IMR-90 (cell line): ENCODE results near the gene EML4. TPM values are rescaled to one million over a fixed set of nuclear protein-coding genes. Genes with fewer than 3 reads are reported as not detected.

ENCODE experiments used
- ATAC-seq: fragments of 200-7000 bp; cut with Tn5 transposase; 2 replicates; pipeline ENCODE4 v1.9.1; 2020; ENCODE audit warnings: low read depth, mild to moderate bottlenecking, moderate library complexity
- BruUV-seq: library from RNA; stranded (reverse); fragments of 400-500 nt; replicated peaks from 2 replicates; lab custom pipeline; 2021; lab: Mats Ljungman, UMichigan
- CTCF ChIA-PET: fragments of 300-600 bp; formaldehyde crosslinking; extraction: SDS; loops from one replicate; lab custom pipeline; 2021; ENCODE audit warnings: antibody characterized with exemption; lab: Yijun Ruan, JAX
- POLR2A ChIA-PET: fragments of 300-600 bp; sonication (Branson Sonifier 250); formaldehyde crosslinking; loops from one replicate; lab custom pipeline; 2022; ENCODE audit warnings: antibody characterized with exemption; ENCODE audit not compliant: unreplicated experiment; lab: Charles Lee
- DNase-seq: peaks from one replicate; pipeline ENCODE4 v3.0.0; 2013
- H2AFZ ChIP-seq: replicated peaks from 2 replicates; pipeline ENCODE3; 2013; ENCODE audit warnings: low read length, mild to moderate bottlenecking; ENCODE audit not compliant: poor library complexity
- H2AK5ac ChIP-seq: 2 replicates; pipeline ENCODE4 v1.6.1; 2013; ENCODE audit warnings: low read depth, low read length, inconsistent platforms
- H2AK9ac ChIP-seq: replicated peaks from 2 replicates; pipeline ENCODE3; 2013; ENCODE audit warnings: mild to moderate bottlenecking, low read depth, low read length, moderate library complexity; ENCODE audit not compliant: poor library complexity
- H2BK120ac ChIP-seq: 2 replicates; pipeline ENCODE4 v1.6.1; 2013; ENCODE audit warnings: low read depth, low read length, inconsistent platforms
- H2BK15ac ChIP-seq: 3 replicates; pipeline ENCODE4 v1.6.1; 2013; ENCODE audit warnings: low read depth, low read length, inconsistent platforms
- H2BK20ac ChIP-seq: 2 replicates; pipeline ENCODE4 v1.6.1; 2013; ENCODE audit warnings: low read depth, mild to moderate bottlenecking, inconsistent platforms, low read length, moderate library complexity
- H2BK5ac ChIP-seq: 2 replicates; pipeline ENCODE4 v1.6.1; 2013; ENCODE audit warnings: mild to moderate bottlenecking, low read depth, low read length, inconsistent platforms; ENCODE audit not compliant: poor library complexity, severe bottlenecking
- H3K14ac ChIP-seq: replicated peaks from 2 replicates; pipeline ENCODE4 v1.6.1; 2013; ENCODE audit warnings: low read depth, low read length, inconsistent platforms
- H3K18ac ChIP-seq: 2 replicates; pipeline ENCODE4 v1.6.1; 2013; ENCODE audit warnings: low read depth, low read length, control low read depth
- H3K23ac ChIP-seq: 2 replicates; pipeline ENCODE4 v1.6.1; 2013; ENCODE audit warnings: low read depth, low read length, inconsistent platforms
- H3K27ac ChIP-seq: 2 replicates; pipeline ENCODE4 v1.5.1; 2013; ENCODE audit warnings: mild to moderate bottlenecking, control low read depth, low read length; ENCODE audit not compliant: insufficient read depth
- H3K27me3 ChIP-seq: 2 replicates; pipeline ENCODE4 v1.6.1; 2013; ENCODE audit warnings: low read length; ENCODE audit not compliant: control insufficient read depth, insufficient read depth
- H3K36me3 ChIP-seq: 2 replicates; pipeline ENCODE4 v1.6.1; 2013; ENCODE audit warnings: low read length, mixed read lengths; ENCODE audit not compliant: control insufficient read depth, insufficient read depth
- H3K4ac ChIP-seq: 2 replicates; pipeline ENCODE4 v1.6.1; 2013; ENCODE audit warnings: low read depth, low read length, inconsistent platforms
- H3K4me1 ChIP-seq: 2 replicates; pipeline ENCODE4 v1.6.1; 2013; ENCODE audit warnings: low read length, mixed read lengths; ENCODE audit not compliant: control insufficient read depth, insufficient read depth
- H3K4me2 ChIP-seq: 2 replicates; pipeline ENCODE4 v1.6.1; 2013; ENCODE audit warnings: low read depth, mild to moderate bottlenecking, control low read depth, low read length, moderate library complexity
- H3K4me3 ChIP-seq: 2 replicates; pipeline ENCODE4 v1.5.1; 2013; ENCODE audit warnings: low read depth, mild to moderate bottlenecking, control low read depth, low read length, moderate library complexity; ENCODE audit not compliant: insufficient read depth
- H3K56ac ChIP-seq: 2 replicates; pipeline ENCODE4 v1.6.1; 2013; ENCODE audit warnings: low read length, inconsistent platforms; ENCODE audit not compliant: insufficient read depth; ENCODE audit errors: extremely low read depth
- H3K79me1 ChIP-seq, 2 experiments: 2 replicates each; pipeline ENCODE4 v1.6.1; 2013; ENCODE audit warnings: low read length in 2 of 2, inconsistent platforms in 1 of 2, low read depth in 1 of 2
- H3K9ac ChIP-seq: 2 replicates; pipeline ENCODE4 v1.6.1; 2013; ENCODE audit warnings: low read depth, low read length, control low read depth
- H3K9me1 ChIP-seq: 2 replicates; pipeline ENCODE4 v1.6.1; 2013; ENCODE audit warnings: low read length, inconsistent platforms; ENCODE audit not compliant: insufficient read depth
- H3K9me3 ChIP-seq: 2 replicates; pipeline ENCODE4 v1.6.1; 2013; ENCODE audit warnings: low read length; ENCODE audit not compliant: control insufficient read depth, insufficient read depth
- H4K20me1 ChIP-seq: 2 replicates; pipeline ENCODE4 v1.6.1; 2013; ENCODE audit warnings: low read length, inconsistent platforms; ENCODE audit not compliant: insufficient read depth
- H4K5ac ChIP-seq: 2 replicates; pipeline ENCODE4 v1.6.1; 2013; ENCODE audit warnings: mild to moderate bottlenecking, low read depth, low read length, control low read depth
- H4K8ac ChIP-seq, 2 experiments: 2 replicates each; pipeline ENCODE4 v1.6.1; 2013; ENCODE audit warnings: low read depth in 2 of 2, low read length in 2 of 2, control low read depth in 1 of 2, inconsistent platforms in 1 of 2
- H4K91ac ChIP-seq: 2 replicates; pipeline ENCODE4 v1.6.1; 2013; ENCODE audit warnings: low read depth, low read length, inconsistent platforms; ENCODE audit not compliant: insufficient read depth
- BHLHE40 ChIP-seq: fragments of 150-350 bp; IDR thresholded peaks from 2 replicates; pipeline ENCODE4 v1.6.1; 2016; ENCODE audit warnings: mild to moderate bottlenecking, low read depth, low read length
- CEBPB ChIP-seq: IDR thresholded peaks from 2 replicates; pipeline ENCODE4 v1.6.1; 2012; ENCODE audit warnings: low read depth, low read length, improper control_type of control experiment
- CHD1 ChIP-seq: IDR thresholded peaks from 2 replicates; pipeline ENCODE4 v1.6.1; 2012; ENCODE audit warnings: low read depth, low read length, improper control_type of control experiment
- CTCF ChIP-seq: conservative IDR thresholded peaks from 2 replicates; pipeline ENCODE4 v1.5.1; 2012; ENCODE audit warnings: mild to moderate bottlenecking, low read depth, low read length, improper control_type of control experiment
- ELK1 ChIP-seq: fragments of 150-350 bp; IDR thresholded peaks from 2 replicates; pipeline ENCODE4 v1.6.1; 2016; ENCODE audit warnings: low read depth, mild to moderate bottlenecking, low read length, moderate library complexity, borderline replicate concordance
- FOS ChIP-seq: fragments of 150-350 bp; IDR thresholded peaks from 2 replicates; pipeline ENCODE4 v1.6.1; 2016; ENCODE audit warnings: low read depth, low read length
- MAFK ChIP-seq: IDR thresholded peaks from 2 replicates; pipeline ENCODE4 v1.6.1; 2012; ENCODE audit warnings: low read depth, low read length, improper control_type of control experiment
- MAZ ChIP-seq: IDR thresholded peaks from 2 replicates; pipeline ENCODE4 v1.6.1; 2012; ENCODE audit warnings: low read depth, mild to moderate bottlenecking, low read length, improper control_type of control experiment, moderate library complexity, borderline replicate concordance
- MXI1 ChIP-seq: IDR thresholded peaks from 2 replicates; pipeline ENCODE4 v1.6.1; 2012; ENCODE audit warnings: low read depth, mild to moderate bottlenecking, low read length, moderate library complexity, borderline replicate concordance
- NFE2L2 ChIP-seq: fragments of 150-350 bp; IDR thresholded peaks from 2 replicates; pipeline ENCODE4 v1.6.1; 2016; ENCODE audit warnings: low read depth, mild to moderate bottlenecking, low read length
- POLR2A ChIP-seq: IDR thresholded peaks from 2 replicates; pipeline ENCODE4 v1.6.1; 2012; ENCODE audit warnings: mild to moderate bottlenecking, low read depth, low read length
- RAD21 ChIP-seq: IDR thresholded peaks from 2 replicates; pipeline ENCODE4 v1.6.1; 2012; ENCODE audit warnings: low read length, improper control_type of control experiment
- RCOR1 ChIP-seq: IDR thresholded peaks from 2 replicates; pipeline ENCODE4 v1.6.1; 2012; ENCODE audit warnings: mild to moderate bottlenecking, low read length, improper control_type of control experiment; ENCODE audit not compliant: insufficient replicate concordance
- RFX5 ChIP-seq: IDR thresholded peaks from 2 replicates; pipeline ENCODE4 v1.8.0; 2012; ENCODE audit warnings: low read depth, mild to moderate bottlenecking, low read length, moderate library complexity
- SMC3 ChIP-seq: fragments of 150-350 bp; IDR thresholded peaks from 2 replicates; pipeline ENCODE4 v1.6.1; 2016; ENCODE audit warnings: low read depth, mild to moderate bottlenecking, antibody characterized with exemption, low read length, moderate library complexity
- USF2 ChIP-seq: fragments of 150-350 bp; IDR thresholded peaks from 2 replicates; pipeline ENCODE4 v1.6.1; 2017; ENCODE audit warnings: mild to moderate bottlenecking, antibody characterized with exemption, low read length, low read depth
- WGBS, 2 experiments: methylation state at CpG; one replicate each; pipeline versions ENCODE4 v1.1.5 to v1.1.7; 2013; ENCODE audit warnings: missing lambda C conversion rate in 2 of 2; ENCODE audit not compliant: insufficient read length in 1 of 2; ENCODE audit errors: extremely low coverage in 2 of 2; 5-methylcytosine and 5-hydroxymethylcytosine counted together
- dilution Hi-C: fragments of 300-500 bp; cut with HindIII; formaldehyde crosslinking; loops from one replicate; pipeline ENCODE4 v1.14.3; 2018; ENCODE audit warnings: low sequenced_read_pairs; ENCODE audit not compliant: unreplicated experiment
- in situ Hi-C: fragments of 300-500 bp; cut with MboI; formaldehyde crosslinking; loops from 3 replicates; pipeline ENCODE4 v1.14.3; 2019; ENCODE audit warnings: low sequenced_read_pairs, inconsistent platforms, mixed read lengths
- intact Hi-C: fragments of 100-400 bp; cut with micrococcal nuclease; formaldehyde crosslinking; loops from 2 replicates; pipeline ENCODE4 v1.10.0; 2022
- polyA plus RNA-seq, 3 experiments: library from polyadenylated mRNA; depleted of rRNA; stranded (reverse); fragments of >200 nt; gene quantifications; 2 replicates each; pipeline ENCODE4 v1.2.3, GENCODE V29; 2012; ENCODE audit warnings: low replicate concordance in 1 of 3
- total RNA-seq: library from RNA; depleted of rRNA; stranded (reverse); fragments of >200 nt; gene quantifications from 2 replicates; pipeline ENCODE4 v1.2.3, GENCODE V29; 2012

EML4 gene
- total and polyA plus RNA-seq, 2 of the 4 experiments (the other 2 are of a cell fraction) = 29.7 to 73.7 TPM

GRCh38 chr2:42236911-42237310, 67.8 kb downstream of the EML4 start:
- POLR2A ChIA-PET = no interaction called here
- WGBS, 2 experiments = no CpG with 5 or more reads among the region's 2 CpGs

More at GRCh38 chr2:42236911-42237310, 67.8 kb downstream of the EML4 start:
- Histone ChIP-seq H4K5ac (no peak overlapping the region), H2BK20ac (no peak overlapping the region), H3K56ac (no peak overlapping the region), H3K18ac (no peak overlapping the region), H3K36me3 (no peaks in the 10 kb centered on the region), H2AK5ac (no peak overlapping the region), H3K9me3 (no peaks in the 10 kb centered on the region), H2BK5ac (no peak overlapping the region), H2AK9ac (no peak overlapping the region), H3K4me2 (no peak overlapping the region), H2AFZ (no peak overlapping the region), H3K23ac (no peak overlapping the region), H3K4ac (no peak overlapping the region), H3K14ac (no peak overlapping the region), H3K9me1 (peaks cover 3% of the 10 kb centered on the region), H3K79me1 (peaks cover 34 to 59% of the 10 kb centered on the region in 2 experiments), H4K20me1 (peaks cover 8% of the 10 kb centered on the region; the same call in 1 of the 2 replicates), H3K27ac (no peak overlapping the region), H4K91ac (no peak overlapping the region), H2BK15ac (no peak overlapping the region), H3K4me3 (no peak overlapping the region), H3K4me1 (peaks cover 7% of the 10 kb centered on the region), H4K8ac (no peak overlapping the region), H3K9ac (no peak overlapping the region), H3K27me3 (no peaks in the 10 kb centered on the region), H2BK120ac (no peak overlapping the region)
- BruUV-seq = no TSS peak
- DNase-seq (no peak), ATAC-seq (no peak)
- in situ Hi-C loops (no loop called here), dilution Hi-C loops (no loop called here), intact Hi-C loops (no loop called here)
- TF ChIP-seq RCOR1 (no peak), USF2 (no peak), MAFK (no peak), RFX5 (no peak), CHD1 (no peak), CTCF (no peak), BHLHE40 (no peak), CEBPB (no peak), NFE2L2 (no peak), POLR2A (no peak), FOS (no peak), MAZ (no peak), MXI1 (no peak), SMC3 (no peak), ELK1 (no peak), RAD21 (no peak)
- CTCF ChIA-PET = interaction anchor here (1.3 kb wide), 1 partner anchor 140 kb away, joined by 4 read pairs; no protein-coding TSS in a partner anchor
